ENCODE measurements around the gene COL28A1.

The COL28A1 gene

DNA sequence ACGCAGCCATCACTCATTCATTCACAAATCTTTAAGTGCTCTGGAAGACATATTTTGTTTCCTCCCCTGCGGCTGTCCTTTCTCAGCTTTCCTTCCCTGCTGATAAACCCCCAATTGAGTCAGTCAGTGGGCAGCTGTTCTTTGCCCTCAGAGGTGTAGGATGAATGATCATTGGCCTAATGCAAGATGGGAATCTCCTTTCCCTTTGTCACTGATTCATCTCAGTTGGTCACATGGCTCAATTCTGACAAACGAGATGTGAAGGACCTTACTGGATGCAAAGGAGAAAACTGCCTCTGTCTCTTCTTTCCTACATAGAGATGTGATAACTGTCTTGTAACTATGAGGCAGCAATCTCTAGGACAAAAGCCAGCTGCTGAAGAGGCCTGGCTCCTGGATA lies 44.6 kb downstream of the COL28A1 start:
- no peak overlapping the region for H3K4me3 ChIP-seq (replicated peaks in 1 of 2; ENCODE audit: low read depth in 2 of 2, low read length in 2 of 2)
- peak in 1 of 2 donors; percentile 50 for DNase-seq (ENCODE audit: low read depth in 2 of 2)
- TF ChIP-seq, protein P1, sequence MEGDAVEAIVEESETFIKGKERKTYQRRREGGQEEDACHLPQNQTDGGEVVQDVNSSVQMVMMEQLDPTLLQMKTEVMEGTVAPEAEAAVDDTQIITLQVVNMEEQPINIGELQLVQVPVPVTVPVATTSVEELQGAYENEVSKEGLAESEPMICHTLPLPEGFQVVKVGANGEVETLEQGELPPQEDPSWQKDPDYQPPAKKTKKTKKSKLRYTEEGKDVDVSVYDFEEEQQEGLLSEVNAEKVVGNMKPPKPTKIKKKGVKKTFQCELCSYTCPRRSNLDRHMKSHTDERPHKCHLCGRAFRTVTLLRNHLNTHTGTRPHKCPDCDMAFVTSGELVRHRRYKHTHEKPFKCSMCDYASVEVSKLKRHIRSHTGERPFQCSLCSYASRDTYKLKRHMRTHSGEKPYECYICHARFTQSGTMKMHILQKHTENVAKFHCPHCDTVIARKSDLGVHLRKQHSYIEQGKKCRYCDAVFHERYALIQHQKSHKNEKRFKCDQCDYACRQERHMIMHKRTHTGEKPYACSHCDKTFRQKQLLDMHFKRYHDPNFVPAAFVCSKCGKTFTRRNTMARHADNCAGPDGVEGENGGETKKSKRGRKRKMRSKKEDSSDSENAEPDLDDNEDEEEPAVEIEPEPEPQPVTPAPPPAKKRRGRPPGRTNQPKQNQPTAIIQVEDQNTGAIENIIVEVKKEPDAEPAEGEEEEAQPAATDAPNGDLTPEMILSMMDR (IDR thresholded peaks at IDR 0.05; ENCODE audit: low read depth, low read length): no peak

DNA sequence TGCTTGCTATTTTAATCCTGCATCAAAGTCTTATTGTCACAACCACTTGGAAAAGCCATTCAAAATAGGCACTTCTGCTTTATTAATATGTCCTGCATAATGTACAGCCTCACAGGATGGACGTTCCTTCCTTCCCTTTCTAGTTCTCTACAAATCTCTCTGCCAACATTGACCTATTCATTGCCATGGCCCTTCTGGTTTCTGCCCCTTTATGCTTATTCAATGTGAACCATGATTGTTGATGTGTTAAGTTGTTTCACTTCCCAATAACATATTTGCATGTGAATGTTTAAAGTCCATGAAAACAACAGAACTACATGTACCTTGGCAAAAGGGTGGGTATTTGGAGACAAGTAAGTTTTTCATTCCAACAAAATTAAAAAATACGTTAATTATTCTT lies 45.7 kb downstream of the COL28A1 start:
- DNase-seq (ENCODE audit: low read depth in 2 of 2): no peak
- TF ChIP-seq, protein P1 (IDR thresholded peaks at IDR 0.05; ENCODE audit: low read depth, low read length): no peak
- no peak overlapping the region for H3K4me3 ChIP-seq (replicated peaks in 1 of 2; ENCODE audit: low read depth in 2 of 2, low read length in 2 of 2)

DNA sequence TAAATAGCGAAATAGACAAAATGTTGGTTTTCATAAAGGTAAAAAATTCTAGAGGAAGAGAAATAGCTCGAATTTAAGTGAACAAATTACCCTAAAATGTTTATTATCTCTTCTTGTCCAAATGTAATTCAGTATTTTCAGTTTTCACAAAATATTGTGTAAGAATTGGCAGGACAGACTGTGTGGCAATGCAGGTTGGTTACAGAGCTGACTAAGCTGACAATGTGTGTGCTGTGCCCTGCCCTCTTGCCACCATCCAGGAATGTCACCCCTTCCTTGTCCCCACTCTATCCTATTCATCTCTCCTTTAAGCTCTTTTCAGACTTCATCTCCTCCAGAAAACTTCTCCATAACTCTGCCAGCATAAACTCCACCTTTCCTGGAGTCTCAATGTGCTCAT lies 46.1 kb downstream of the COL28A1 start:
- H3K4me3 ChIP-seq (replicated peaks in 1 of 2; ENCODE audit: low read depth in 2 of 2, low read length in 2 of 2): no peak overlapping the region
- TF ChIP-seq, protein P1 (IDR thresholded peaks at IDR 0.05; ENCODE audit: low read depth, low read length): no peak
- no peak for DNase-seq (ENCODE audit: low read depth in 2 of 2)

DNA sequence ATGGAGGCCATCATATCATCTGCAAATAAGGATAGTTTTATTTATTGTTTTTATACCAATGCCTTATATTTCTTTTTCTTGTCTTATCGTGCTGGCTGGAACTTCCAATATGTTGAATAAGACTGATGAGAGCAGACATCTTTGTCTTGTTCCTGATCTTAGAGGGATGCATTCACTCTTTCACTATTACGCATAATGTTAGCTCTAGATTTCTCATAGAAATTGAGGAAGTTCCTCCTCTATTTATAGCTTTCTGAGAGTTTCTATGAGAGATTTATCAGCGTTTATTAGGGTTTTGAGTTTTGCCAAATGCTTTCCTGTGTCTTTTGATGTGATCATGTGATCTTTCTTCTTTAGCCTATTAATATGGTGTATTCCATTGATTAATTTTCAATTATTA lies 49.3 kb downstream of the COL28A1 start:
- no peak overlapping the region for H3K4me3 ChIP-seq (replicated peaks in 1 of 2; ENCODE audit: low read depth in 2 of 2, low read length in 2 of 2)
- DNase-seq (ENCODE audit: low read depth in 2 of 2): no peak
- TF ChIP-seq, protein P1 (IDR thresholded peaks at IDR 0.05; ENCODE audit: low read depth, low read length): no peak

DNA sequence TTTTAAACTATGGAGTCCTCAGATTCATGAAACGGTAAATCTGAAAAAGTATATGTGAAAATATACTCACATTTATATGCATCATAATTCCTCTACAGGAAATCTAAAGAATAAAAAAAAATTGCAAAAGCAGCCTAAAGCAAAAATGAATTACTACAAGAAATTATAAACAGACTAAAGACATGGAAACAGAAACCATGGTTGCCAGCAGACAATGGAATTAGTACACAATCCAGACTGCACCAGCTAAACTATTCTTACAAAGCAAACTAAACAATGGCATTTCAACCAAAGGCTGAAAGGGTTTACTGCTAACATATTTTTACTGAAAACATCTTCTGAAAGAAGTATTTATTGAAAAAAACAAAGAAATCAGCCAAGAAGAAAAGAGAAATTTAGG lies 51.6 kb downstream of the COL28A1 start:
- no peak overlapping the region for H3K4me3 ChIP-seq (replicated peaks in 1 of 2; ENCODE audit: low read depth in 2 of 2, low read length in 2 of 2)
- DNase-seq (ENCODE audit: low read depth in 2 of 2): no peak
- TF ChIP-seq, protein P1 (IDR thresholded peaks at IDR 0.05; ENCODE audit: low read depth, low read length): no peak

DNA sequence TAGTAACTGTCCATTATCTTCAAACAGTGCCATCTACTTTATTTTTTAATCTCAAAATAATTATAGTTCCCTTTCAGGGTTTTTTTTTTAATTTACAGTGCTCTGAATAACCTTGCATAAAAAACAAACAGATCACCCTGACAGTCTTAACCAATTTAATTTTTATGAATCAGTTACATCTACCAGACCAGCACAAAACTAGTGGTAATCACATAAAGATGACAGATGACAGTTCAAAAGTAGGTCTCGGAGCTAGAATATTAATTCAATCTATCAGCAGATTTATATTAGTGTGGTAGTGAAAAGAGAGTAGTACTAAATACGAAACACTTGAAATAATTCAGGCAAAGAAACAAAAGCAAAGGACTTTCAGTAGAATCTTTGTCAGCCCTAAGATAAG lies 53.9 kb downstream of the COL28A1 start:
- DNase-seq (ENCODE audit: low read depth in 2 of 2): no peak
- TF ChIP-seq, protein P1 (IDR thresholded peaks at IDR 0.05; ENCODE audit: low read depth, low read length): no peak
- H3K4me3 ChIP-seq (replicated peaks in 1 of 2; ENCODE audit: low read depth in 2 of 2, low read length in 2 of 2): no peak overlapping the region

DNA sequence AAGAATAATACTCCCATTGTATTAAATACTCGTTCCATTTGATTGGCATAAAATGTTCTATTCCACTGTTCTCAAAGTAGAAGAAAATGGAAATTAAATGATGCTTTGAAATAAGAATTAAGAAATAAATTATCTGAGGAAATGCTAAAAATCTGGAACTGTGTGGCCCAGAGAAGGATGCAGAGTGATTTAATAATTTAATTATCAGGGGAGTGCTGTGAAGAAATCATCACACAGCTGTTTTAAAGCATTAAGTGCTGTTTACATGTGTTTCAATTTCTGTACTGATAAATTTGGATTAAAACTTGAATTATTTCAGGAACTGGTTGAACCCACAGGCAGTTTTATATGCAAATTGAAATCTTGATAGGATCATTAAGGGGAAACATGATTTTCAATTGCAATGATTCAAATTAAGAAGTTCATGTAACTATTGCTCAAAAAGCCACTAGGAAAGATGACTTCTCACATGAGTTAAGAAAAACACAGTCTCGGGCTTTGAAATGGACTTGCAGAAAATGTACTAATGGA lies 56.3 kb downstream of the COL28A1 start:
- DNase-seq (ENCODE audit: low read depth in 2 of 2): no peak

More for the DNA sequence above, 56.3 kb downstream of the COL28A1 start:
- TF ChIP-seq, protein P1 (IDR thresholded peaks at IDR 0.05; ENCODE audit: low read depth, low read length): no peak
- no peak overlapping the region for H3K4me3 ChIP-seq (replicated peaks in 1 of 2; ENCODE audit: low read depth in 2 of 2, low read length in 2 of 2)
